ENCODE measurements around the gene GPX4.
"Not testable (repeated sequence)": the region's sequence is repeated elsewhere in the genome, so short reads cannot be mapped to it uniquely, and the experiment has no call there.

Gene GPX4

GRCh38 chr19:1117654-1118053 lies 13.9 kb downstream of the GPX4 start:
- no peak for DNase-seq

DNA sequence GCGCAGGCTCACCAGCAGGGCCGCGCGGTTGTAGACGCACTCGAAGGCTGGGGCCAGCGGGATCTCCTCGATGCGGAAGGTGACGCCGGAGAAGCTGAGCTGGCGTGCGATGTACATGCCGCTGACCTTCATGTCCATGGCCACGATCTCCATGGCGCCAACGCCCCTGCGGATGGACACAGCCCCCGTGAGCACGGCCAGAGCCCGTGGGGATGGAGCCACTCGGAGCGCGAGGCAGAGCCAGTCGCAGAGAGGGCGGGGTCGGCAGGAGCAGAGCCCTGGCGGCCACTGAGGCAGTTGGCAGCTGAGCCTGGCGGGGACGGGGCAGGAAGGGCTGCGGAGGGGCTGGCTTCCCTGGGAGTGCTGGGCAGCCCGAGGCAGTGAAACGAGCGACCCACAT lies 15.2 kb downstream of the GPX4 start:
- DNase-seq = no peak

DNA sequence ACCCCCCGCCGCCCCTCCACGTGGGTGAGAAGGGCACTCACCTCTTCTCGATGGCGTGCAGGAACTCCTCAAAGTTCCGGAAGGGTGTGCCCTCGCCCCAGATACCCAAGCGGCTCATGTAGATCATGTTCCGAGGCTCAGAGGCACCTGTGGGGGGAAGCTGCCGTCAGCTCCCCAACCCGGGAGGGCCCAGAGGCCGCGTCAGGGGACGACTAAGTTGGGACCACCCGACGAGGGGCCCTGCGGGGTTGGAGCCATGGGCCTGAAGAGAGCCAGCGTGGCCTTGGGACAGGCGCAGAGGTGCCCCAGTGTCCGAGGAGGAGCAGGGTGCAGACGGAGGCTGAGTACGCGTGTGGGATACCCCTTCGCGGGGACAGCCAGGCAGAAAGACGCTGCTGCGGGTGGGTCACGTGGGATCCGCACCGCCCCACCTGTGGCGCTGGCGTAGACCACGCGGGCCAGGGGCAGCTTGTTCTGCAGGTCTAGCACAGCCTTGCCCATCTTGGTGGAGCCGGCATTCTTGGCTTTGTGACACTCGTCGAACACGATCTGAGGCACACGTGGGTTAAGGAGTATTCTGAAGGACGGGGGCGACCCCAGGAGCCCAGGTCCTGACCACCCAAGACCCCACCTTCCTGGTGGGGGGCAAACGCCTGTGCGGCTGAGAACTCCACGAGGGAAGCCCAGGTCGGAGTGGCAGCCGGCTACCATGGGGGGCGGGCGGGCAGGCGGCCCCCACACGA lies 15.9 kb downstream of the GPX4 start:
- no peak for DNase-seq

DNA sequence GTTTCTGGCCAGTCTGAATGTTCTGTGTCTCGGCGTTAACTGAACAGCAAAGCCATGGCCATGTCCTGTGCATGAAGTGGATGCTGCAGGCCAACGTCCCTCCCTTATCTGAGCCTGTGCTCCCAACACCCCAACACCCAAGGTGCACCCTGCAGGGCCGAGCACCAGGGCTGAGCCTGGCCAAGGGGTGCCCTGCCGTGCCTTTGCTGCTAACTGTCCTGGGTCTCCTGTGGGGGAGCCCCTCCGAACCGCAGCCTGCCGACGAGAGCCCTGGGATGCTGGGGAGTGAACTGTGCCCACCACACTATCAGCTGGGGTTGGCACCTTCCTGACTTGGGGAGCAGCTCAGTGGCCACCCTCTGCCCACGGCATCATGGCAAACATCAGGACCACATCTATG lies 17.6 kb downstream of the GPX4 start:
- DNase-seq = no peak

DNA sequence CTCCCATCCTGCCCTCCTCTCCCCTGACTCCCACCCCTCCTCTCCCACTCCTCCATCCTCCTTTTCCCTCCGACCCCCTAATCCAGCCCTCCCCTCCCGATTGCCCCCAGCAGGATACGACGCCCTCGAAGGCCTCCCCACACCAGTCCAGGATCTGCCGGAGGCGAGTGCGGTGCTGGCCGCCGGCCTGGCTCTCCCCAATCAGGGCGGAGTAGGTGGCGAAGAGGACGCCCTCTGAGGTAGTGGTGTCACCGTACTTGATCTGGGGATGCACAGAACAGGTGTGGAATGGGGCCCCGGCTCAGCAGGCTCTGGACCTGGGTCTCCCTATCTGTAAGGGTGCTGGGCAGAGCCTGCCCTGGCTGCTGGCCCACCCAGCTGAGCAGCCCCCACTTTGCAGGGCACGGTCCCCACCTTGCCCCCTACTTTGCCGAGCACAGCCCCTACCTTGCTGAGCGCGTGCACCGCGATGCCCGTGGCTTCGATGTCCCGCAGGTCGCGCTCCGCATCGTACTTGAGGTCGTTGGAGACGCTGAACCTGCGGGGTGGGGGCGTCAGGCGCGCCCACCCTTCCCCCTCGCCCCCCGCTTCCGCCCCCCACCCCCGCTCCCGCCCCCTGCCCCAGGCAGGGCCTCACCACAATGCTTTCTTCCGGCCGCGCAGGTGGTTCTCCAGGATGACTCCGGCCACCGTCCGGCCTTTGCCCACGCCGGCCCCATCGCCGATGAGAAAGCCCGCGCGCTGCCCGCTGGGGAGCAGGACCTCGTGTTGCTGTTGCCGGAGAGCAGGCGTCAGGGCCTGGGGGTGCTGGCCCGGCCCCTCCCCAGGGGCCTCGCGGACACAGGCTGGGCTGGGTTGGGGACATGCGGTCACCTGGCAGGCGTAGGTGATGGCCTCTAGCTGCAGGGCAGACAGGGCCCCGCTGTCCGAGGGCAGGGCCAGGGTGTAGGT lies 18.5 kb downstream of the GPX4 start:
- DNase-seq = no peak

DNA sequence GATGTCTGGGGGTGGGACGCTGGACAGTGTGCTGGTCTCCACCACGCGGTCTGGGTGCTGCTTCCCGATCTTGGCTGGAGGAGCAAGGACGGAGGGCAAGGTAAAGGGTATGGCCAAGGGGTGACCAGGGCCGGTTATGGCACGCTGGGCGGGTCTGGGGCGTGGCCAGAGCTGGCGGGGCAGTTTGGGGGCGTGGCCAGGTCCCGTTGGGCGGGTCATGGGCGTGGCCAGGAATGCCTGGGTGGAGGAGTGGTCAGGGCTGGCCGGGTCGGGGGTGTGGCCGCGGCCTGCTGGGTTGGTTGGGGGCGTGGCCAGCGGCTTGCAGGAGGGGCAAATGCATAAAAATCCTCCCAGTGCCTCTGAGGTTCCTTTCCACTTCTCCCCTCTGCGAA lies 19.2 kb downstream of the GPX4 start:
- DNase-seq = no peak

DNA sequence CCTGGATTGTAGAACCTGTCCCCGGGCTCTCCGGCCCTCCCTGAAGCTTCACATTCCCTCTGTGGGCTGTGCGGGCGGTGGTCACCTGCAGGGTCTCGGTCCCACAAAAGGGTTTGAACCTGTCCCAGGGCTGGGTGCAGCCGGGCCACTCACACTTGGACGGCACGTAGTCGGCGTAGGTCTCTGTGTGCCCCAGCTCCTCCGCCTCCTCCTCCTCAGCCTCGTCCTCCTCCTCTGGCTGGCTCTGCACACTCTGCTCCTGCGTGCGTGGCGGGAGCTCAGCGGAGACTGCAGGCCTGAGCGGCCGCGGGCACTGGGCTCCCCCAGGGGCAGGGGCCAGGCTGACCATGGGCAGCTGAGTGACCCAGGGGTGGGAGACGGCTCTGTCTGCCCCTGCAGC lies 19.6 kb downstream of the GPX4 start:
- DNase-seq = no peak

GRCh38 chr19:1123885-1124677 lies 20.3 kb downstream of the GPX4 start:
- no peak for DNase-seq

DNA sequence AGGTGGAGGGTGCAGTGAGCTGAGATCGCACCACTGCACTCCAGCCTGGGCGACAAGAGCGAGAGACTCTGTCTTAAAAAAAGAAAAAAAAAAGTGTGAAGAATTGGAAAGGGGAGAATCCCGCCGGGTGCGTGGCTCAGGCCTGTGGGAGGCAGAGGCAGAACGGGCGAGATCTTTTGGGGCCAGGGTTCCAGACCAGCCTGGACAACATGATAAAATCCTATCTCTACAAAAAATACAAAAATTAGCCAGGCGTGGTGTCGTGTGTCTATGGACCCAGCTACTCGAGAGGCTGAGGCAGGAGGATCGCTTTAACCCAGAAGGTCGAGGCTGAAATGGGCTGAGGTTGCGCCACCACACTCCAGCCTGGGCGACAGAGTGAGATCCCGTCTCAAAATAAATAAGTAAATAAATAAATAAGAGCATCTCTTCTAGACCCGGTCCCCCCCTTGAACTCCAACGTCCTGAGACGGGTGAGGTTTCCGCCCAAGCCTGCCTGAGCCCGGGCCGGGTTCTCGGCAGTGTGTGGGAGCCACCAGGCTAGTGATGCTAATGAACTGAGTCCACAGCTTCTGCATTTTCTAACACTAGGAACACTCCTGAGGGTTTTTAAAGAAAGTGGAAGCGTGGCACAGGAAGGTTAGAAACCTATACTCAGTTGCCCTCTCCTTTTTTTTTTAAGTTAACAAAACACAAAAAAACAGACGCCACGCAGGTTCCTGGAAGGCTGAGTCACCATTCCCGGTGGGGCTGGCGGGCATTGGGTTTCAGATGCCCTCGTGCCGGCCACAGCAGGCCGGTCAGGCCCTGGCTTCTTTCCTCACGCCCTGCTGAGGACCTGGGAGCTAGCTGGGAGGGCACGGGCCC lies 22.0 kb downstream of the GPX4 start:
- no peak for DNase-seq

DNA sequence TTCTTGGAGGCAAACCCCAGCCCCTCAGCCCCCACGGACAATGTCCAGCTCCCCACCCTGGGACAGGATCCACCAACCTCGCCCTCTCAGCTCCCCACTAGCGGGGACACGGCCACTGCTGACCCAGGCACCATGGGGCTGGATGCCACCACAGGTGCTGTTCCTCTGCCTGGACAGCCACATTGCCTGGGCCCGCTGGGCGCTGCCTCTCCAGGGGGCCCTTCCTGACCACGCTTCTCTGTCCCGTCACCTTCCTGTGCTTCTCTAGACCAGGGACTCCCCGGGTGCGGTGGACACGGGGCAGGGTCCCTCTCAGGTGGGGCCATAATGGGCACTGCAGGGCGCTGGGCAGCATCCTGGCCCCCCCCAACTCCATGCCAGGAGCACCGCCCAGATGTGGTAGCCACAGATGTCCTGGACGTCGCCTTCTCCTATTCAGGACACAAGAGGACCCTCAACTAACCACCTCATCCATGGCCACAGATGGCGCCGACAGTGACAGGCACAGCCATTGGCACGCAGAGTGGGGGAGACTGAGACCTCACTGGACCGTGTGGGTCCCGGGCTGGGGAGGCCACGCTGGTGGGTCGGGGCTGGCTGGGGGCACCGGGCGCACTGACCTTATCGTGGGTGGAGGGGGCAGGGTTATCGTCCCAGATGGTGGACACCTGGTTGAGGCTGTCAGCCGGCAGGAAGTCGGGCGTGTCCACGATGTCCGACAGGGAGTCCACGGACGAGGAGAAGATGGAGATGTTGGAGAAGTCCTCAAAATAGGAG lies 23.4 kb downstream of the GPX4 start:
- DNase-seq = no peak

- no peak for DNase-seq
Measured at GRCh38 chr19:1128106-1128505, 24.3 kb downstream of the GPX4 start.

DNA sequence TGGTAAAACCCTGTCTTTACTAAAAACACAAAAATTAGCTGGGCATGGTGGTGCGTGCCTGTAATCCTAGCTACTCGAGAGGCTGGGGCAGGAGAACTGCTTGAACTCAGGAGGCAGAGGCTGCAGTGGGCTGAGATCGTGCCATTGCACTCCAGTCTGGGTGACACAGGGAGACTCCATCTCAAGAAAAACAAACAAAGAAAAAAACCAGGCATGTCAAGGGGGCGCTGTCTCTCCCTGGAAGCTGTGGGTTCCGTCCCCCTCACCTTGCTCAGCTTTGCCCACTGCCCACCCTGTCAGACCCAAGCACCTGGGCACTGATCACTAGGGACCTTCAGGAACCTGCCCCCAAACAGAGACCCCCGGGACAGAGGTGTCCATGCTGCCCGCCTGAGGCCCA lies 25.3 kb downstream of the GPX4 start:
- DNase-seq = not testable (repeated sequence)

DNA sequence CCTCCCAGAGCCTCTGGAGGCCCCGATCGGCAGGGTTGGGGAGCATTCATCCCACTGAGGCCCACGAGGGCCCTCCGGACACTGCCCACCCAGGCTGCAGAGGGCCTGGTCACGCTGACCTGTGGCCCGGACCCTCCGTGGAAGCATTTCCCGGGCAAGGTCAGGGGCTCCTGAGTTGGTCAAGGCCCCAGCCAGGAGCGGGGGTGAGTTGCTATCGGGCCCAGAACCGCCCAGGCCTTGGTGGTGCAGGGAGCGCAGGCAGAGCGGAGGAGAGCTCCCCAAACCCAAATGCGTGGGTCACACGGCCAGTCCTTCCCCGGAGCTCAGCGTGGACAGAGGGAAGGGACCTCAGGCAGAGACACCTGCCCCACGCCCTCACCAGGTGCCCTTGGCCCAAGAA lies 25.7 kb downstream of the GPX4 start:
- no peak for DNase-seq

- DNase-seq = no peak
Measured at GRCh38 chr19:1130771-1131717, 27.2 kb downstream of the GPX4 start.

DNA sequence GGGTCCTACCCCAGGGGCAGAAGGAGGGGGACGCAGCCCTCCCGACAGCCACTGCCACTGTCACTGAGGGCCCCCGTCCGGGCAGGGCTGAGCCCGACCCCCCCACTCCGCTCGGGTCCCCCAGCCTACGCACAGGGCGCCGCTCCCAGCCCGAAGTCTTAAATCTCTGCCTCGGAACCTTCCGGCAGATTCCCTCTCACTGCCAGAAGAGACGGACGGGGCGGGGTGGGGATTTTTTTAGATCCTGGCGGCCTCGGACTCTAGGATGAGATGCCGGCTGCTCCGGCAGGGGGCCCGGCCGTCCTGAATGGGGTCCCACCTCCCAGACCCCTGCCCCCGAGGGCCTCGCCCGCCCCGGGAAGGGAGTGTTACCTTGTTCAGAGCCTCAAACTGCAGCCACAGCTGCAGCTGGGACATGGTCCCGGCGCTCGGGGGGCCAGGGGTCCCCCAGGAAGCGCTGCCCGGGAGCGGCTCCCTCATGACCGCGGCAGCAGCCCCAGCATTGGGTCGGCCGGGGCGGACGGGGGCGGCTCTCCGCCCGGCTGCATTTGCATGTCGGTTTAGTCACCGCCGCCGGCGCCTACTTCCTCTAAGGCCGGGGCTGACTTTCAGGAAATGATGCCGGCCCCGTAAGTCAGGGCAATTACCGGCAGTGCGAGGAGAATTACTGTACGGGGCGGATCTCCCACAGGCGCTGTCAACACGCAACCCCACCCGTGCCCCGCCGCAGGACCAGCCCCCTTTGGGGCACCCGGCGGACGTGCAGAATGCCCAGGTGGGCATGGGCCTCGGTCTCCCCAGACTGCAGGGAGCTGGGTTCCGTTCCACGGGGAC lies 28.1 kb downstream of the GPX4 start:
- no peak for DNase-seq

DNA sequence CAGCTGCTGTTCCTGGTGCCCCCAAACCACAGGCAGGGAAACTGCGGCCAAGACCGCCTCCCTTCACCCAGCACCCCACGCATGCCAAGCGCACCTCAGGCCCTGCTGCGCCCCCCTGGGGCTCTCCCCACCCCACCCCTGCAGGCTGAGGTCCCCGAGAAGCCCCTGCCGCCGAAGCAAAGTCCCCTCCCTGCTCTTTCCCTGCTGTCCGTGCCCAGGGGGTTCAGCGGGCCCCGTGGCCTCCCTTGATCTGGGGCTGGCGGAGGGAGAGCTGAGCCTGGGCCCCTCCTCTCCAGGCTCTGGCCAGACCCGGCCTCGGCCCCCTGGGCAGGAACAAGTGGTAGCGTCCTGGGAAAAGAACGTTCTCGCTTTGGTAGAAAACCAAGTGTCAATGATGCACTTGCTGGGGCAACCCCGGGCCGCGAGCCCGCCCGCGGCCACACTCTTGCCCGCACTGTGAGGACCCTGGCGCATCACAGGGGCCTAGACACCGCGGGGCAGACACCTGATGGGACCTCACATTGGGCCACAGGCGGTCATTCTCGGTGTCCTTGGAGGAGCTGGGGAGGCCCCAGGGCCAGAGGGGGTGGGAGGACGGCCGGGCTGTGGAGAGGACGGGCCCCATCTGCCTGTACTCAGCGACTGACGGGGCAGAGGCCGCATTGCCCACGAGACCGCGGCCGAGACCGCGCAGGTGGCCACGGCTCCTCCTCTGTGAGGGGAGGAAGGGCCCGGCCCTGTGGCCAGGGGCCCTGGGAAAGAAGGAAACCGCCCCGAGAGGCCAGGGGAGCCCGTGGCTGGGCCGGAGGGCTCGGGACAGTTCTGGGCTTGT lies 29.0 kb downstream of the GPX4 start:
- DNase-seq = no peak

- no peak for DNase-seq
Measured at GRCh38 chr19:1133471-1133929, 29.7 kb downstream of the GPX4 start.

DNA sequence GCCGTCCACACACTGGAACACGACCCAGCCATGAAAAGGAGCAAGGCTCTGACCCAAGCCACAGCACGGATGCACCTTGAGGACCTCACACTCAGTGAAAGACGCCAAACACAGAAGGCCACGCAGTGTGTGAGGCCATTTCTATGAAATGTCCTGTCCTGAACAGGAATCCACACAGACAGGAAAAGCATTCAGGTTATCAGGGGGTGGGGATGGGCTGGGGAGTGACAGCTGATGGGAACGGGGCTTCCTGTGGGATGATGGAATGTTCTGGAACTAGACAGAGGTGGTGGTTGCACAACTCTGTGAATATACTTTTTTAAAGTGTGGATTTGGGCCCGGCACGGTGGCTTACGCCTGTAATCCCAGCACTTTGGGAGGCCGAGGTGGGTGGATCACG lies 30.6 kb downstream of the GPX4 start:
- no peak for DNase-seq

All from NCI-H1436 treated with DMSO at 0.1 percent for 48 hours (cell line).